GM18909 (cell line): Measurements from ENCODE around the gene L2HGDH.

Experiments
- ATAC-seq: cut with Tn5 transposase; IDR thresholded peaks from one replicate; pipeline ENCODE4 v1.9.1; 2021; ENCODE audit warnings: mild to moderate bottlenecking; ENCODE audit not compliant: unreplicated experiment, poor library complexity

The L2HGDH gene

DNA sequence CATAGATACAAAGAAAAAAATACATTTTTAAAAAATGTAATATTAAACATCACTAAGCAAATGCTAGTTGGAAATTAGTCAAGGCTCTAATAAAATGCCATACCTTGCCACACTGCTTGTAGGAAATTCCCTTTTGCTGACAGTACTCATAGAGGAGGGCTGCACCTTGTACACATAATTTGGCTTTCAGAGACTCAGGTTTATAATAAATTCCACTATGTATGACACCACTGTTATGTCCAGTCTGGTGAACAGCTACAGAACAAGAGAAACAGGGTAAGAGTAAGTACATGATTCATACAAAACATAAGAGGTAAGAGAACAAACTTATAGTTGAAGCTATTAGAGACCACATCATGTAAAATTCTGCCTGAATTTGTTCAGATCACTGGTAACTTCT lies 10.1 kb downstream of the L2HGDH start:
- no peak for ATAC-seq

DNA sequence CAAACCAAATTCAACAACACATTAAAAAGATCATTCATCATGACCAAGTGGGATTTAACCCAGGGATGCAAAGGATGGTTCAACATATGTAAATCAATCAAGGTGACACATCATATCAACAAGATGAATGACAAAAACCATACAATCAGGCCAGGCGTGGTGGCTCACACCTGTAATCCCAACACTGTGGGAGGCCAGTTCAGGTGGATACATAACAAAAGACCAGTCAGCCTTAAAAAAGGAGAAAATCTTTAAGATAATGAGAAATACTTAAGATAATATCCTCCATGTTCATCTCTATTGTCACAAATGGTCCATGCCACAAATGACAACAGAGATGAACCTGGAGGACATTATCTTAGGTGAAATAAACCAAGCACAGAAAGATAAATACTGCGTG lies 12.4 kb downstream of the L2HGDH start:
- no peak for ATAC-seq

DNA sequence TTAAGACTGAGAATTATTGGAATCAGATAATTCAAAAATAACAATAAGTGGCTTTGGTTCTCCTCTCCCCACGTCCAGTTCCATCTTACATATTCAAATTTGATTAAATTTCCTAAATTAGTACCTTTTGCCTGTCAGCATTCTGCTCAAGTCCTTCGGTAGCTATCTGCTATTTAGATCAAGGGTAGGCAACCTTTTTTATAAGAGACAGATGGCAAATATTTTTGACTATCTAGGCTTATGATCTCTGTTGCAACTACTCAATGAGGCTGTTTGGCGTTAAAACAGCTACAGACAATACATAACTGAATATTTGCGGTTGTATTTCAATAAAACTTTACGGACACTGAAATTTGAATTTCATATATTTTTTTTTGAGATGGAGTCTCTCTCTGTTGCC lies 21.7 kb downstream of the L2HGDH start:
- ATAC-seq: no peak

DNA sequence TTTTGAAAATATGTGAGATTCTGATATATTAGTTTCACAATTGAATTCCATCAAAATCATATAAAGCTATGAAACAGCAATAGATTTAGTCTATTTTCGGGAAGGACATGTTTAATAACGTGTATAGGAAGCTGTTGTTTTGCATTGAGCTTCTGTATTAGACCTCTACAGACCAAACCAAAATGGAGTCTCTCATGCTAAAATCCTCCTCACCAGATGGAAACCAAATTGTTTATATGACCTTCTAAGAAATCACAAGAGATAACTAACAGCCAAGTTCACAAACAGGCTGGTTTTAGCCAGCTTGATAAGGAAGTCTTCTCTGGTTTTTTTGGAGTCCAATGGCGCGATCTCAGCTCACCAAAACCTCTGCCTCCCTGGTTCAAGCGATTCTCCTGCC lies 23.9 kb downstream of the L2HGDH start:
- ATAC-seq: no peak

DNA sequence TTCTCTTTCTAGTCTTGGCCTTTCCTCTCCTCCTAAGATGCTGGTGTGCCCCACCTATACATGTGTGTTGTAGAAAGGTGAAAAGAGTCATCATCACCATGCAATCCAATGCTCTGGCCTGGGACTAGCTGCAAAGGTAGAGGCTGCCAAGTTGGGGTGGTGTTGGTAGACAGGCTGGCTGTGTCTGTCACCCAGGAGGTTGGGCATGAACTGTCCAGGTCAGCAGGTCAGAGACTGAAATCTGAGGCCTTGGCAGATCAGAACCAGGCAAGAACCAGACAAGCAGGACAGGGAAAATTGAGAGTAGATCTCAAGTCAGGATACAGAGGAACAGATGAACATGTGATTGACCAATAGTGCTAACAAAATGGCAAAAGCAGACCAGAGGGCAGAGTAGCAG lies 26.2 kb downstream of the L2HGDH start:
- ATAC-seq: no peak

DNA sequence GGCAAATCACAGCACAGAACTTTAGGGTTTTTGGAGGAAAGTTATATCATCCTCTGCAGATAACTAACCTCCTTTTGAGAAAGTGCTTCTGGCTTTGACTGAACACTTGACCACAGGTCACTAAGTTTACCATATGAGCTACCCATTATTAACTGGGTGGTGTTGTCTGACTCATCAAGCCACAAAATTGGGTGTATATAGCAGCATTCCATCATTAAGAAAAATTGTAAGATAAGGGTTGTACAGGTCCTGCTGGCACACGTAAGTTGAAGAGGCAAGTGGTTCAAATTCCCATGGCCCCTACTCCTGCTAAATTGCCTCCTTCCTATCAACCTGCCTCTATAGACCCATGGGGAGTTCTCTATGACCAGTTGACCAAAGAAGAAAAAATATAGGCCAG lies 39.5 kb downstream of the L2HGDH start:
- ATAC-seq: no peak

DNA sequence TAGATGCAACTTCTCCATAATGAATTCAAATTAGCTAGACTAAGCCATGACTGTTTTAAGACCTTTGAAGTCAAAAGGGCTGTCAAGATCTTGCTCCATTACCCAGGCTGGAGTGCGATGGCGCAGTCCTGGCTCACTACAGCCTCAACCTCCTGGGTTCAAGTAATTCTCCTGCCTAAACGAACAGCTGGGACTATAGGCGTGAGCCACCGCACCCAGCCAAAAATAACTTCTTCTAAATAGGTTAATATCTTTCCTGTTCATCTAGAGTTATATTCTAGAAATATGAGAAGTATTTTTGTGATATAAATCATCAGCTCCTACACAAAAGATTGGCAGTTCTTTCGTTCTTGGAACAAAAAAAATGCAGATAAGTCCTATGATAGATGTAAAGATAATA lies 41.1 kb downstream of the L2HGDH start:
- no peak for ATAC-seq

DNA sequence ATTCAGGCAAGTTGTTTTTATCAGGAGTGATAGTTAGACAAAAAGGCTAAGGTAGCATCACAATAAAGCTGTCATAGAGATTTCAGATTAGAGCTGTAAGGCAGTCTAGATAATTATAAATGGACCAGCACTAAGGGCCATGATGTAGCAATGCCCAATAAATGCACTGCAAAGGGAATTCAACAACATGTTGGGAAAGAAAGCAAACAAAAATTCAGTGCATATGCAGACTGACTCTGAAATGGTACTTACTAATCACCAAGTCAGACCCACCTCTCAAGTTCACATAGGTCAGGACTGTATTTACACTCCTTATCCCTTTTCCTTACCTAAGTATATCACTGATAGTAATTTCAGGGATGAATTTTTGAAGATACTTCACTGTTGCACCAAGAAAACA lies 47.0 kb downstream of the L2HGDH start:
- ATAC-seq: no peak

DNA sequence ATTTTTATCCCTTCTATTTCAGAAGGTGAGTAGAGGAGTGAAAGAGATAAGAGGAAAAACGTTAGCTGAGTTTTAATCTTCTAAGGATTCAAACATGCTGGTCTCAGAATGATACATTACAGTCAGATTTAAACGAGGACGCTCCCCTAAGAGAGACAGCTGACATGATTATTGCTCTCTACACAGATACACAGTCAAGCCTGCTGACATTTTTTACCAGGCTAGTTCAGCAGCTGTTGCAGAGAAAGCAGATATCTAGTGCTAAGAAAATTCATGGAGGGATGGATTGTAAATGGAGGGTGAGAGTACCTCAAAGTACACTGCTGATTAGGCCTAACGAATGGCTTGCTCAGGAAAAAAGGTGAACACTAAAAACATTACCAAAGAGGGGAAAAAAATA lies 48.7 kb downstream of the L2HGDH start:
- ATAC-seq: no peak

DNA sequence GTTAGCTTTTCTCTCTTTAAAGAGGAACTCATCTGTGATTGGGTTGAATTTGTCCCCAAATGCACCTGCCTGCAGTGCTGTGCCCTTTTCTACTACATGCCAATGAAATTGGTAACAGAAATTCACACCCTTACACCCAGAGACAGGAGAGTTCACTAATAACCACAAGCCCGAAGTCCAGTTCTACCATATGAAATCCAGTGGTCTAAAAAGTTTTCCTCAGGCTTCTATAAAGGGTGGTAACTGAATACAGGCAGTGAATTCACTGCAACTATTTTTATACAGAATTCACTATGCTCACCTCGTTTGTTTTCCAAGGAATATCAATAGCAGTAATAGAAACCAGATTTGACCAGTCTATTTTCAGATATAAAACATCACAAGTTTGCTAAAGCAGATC lies 49.2 kb downstream of the L2HGDH start:
- ATAC-seq: no peak

DNA sequence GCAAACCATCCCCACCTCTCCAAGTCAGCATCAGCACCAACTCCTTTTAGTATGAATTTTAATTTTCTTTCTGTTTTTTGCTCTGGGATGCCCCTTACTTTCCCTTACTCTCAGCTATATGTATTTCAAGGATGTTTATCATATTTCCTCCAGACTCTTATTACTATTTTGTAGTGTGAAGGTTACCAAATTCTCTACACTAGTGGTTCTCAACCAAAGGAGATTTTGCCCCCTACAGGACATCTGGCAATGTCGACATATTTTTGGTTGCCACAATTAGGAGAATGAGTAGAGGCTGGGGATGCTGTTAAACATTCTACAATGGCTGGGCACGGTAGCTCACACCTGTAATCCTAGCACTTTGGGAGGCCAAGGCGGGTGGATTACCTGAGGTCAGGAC lies 51.5 kb downstream of the L2HGDH start:
- ATAC-seq: peak; percentile 52

DNA sequence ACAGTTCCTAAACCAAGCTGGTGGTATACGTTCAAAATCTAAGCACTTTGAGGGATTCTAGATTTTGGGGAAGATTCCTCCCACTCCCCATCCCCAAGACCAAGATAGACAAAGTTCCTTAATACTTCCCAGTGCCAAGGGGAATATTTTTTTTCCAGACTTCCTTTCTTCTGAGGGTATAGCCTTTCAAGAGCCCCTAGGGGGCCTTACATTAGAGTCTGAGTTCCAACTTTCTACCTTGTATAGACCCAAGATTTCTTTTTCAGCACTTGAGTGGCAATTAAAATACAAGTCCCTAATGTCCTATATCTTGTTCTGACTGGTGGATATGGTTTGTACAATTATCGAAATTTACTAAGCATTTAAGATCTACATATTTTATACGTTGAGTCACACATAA lies 52.0 kb downstream of the L2HGDH start:
- ATAC-seq: no peak

DNA sequence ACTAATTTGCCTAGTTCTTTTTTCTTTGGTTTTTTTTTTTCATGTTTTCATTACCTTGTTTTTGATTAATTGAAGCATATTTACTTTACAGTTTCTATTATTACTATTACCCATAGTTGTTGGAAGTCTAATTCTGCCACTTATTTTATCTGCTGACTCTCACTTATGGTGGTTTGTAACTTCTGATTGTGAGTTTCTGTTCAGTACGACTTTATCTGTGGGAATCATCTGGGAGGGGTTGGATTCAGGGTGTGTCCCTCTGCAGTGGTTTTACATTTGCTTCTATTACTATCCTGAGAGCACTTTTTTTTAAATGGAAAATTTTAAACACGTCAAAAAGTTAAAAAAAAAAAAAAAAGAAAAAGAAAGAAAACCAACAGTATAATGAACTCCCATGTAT lies 54.3 kb downstream of the L2HGDH start:
- no peak for ATAC-seq

DNA sequence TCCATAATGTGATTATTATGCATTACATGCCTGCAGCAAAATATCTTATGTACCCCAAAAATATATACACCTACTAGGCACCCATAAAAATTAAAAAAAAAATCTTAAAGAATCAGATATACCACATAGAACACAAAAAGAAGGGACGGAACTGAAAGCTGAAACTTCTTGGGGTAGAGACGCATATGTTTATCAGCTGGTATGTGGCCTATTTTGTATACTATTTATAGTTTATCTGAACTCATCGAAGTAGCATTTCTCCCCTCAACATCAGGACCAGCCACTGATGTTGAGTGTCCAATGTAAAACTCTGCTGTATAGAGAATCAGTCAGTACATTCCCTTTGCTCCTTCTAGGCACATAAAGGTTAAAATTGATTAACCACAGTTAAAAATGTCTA lies 57.8 kb downstream of the L2HGDH start:
- no peak for ATAC-seq

DNA sequence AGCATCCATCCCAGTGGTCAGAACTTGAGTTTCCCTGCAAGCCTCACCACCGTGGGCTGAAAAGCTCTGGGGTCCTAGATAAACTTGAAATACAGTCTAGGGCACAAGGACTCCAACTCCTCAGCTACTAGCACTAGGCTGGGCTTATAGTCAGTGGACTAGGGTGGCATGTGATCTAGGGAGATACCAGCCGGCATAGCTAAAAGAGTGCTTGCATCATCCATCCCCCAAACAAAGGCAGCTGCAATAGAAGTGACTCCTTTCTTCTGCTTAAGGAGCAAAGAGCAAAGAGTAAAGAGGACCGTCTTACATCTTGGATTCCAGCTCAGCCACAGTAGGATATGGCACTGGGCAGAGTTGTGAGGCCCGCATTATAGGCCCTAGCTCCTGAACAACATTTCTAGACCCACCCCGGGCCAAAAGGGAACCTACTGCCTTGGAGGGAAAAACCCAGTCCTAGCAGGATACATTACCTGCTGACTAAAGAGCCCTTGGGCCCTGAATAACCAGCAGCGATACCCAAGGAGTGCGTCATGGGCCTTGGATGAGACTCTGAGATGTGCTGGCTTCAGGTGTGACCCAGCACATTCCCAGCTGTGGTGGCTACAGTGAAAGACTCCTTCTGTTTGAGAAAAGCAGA lies 62.8 kb downstream of the L2HGDH start:
- no peak for ATAC-seq

DNA sequence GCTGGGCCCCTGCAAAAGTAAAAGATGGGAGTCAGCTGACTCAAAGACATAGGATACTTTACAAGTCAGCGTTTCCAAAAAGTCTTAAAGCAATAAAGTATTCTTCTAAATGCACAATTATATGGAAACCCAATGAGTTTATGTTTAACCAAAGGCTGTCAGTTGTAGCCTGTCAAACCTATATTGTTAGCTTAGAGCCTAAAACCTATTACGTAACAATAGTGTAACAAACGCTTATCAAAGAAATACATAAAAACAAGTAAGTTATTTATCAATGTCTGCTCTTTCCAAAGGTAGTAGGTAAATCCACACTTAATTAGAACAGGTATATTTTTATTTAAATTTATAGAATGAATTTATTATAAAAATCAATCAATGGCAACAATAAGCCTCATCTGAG lies 64.8 kb downstream of the L2HGDH start:
- no peak for ATAC-seq

DNA sequence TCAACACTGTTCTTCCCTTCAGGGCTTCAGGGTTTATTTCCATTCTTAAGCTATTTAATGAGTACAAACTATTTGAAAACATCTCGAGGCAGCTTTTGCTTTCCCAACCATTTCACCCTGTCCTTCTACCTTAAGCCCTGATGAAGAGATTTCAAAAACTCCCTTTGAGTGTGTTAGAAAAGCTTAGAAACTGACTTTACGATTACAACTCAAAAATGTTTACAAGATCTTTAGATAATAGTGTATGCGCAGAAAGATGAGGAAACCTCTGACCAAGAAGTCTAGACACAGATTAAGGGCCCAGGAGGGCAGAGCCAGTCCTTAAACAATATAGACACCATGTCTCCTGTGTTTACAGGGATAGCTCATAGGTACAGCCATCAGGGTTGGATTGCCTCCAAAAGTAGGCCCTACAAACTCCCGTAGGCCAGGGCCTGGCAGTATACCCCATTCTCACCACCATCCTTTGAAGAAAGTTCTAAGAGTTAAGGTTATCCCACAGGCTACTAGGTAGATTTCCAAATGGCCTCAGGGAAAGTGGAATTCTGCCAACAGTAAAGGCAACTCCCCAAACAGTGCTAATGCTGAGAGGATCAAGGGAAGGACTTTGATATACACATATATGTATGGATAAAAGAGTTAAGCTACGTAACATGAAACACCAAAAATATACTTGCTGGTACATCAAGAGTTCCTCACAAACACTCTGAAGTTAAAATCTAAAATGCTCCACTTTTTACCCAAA lies 69.3 kb downstream of the L2HGDH start:
- no peak for ATAC-seq

DNA sequence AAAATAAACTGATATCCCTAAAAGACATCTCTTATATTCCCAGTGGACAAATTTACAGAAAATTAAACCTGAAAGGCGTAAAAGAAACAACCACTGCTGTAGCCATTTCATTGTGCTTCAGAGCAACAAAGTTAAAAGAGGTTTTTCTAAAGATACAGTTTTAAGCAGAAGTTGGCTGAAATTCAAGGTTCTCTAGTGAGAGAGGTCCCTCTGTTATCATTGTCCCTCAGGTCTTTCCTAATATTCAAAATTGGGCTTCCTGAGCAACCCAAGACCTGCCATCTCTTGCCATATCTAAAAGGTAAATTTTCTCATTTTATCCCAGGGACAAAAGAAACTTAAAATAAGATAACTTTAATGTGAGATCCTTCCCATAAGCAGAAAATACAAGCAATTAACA lies 69.9 kb downstream of the L2HGDH start:
- ATAC-seq: no peak

DNA sequence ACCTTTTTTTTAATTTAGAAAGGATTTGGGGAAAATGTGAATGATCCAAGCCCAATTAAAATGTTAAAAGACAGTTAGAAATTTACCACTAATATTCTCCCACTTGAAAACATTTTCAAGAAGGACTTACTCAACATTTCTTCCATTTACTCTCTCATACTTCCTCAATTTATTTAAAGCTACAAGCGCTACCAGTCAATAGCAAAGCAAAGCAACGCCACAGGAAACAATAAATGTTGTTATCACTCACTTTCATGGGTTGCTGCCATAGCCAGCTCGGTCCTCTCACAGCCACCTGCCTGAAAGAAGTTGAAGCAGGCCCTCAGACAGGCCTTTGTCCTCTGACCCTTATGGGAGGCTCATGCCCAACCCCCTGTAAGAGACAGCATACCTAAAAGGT lies 74.6 kb downstream of the L2HGDH start:
- ATAC-seq: no peak

DNA sequence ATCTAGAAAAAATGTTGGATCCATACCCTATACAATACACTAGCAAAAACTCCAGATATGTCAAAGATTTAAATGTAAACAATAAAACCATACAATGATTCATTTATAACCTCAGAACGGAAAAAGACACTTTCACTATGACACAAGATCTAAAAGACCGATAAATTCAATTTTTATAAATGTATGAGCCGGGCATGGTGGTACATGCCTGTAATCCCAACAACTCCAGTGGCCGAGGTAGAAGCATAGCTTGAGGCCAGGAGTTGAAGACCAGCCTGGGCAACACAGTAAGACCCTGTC lies 78.1 kb downstream of the L2HGDH start:
- no peak for ATAC-seq

DNA sequence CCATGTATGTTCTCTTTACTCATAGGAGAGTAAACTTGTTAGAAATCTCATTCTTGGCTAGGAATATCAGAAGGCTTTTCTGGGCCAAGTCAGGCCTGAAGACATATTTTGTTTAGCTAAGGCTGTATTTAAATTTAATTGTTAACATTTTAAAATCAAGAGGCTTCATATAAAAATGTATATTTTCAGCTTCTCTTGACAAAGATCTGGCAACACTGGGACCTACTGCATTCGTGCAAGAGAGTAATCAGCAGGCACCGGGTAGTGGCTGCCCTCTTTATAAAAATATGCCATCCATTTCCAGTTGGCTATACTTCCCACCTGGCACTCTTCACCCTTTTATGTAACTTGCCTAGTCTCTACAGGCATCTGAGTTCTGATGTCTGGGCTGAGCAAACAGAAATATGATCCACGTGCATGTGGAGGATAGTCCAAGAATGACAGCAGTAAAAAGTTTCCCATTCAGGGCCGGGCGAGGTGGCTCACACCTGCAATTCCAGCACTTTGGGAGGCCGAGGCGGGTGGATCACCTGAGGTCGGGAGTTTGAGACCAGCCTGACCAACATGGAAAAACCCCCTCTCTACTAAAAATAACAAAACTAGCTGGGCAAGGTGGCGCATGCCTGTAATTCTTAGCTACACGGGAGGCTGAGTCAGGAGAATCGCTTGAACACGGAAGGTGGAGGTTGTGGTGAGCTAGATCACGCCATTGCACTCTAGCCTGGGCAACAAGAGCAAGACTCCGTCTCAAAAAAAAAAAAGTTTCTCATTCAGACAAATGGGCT lies 78.7 kb downstream of the L2HGDH start:
- no peak for ATAC-seq

DNA sequence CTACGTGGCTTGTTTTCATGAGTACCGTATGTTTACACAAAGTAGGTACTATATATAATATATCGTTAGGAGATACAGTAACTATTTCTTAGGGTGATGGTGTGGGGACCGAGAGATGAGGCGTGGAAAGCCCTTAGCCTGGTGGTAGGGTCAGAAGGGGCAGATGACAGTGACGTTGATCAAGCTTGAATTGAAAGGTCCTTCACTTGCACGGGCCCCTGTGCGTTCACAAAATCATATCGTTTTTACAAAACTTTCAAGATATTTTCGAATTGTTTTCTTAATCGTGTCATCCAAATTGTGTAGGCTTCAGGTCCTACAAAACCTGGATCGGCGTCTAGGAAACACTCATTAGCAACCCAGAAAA lies 79.8 kb downstream of the L2HGDH start:
- ATAC-seq: no peak
